K562 (cell line): Measurements from ENCODE around the gene ARHGAP23. TPM values are rescaled to one million over a fixed set of nuclear protein-coding genes. Genes with fewer than 3 reads are reported as not detected.

Source experiments
- ARID3B ChIP-seq: fragments of 250-450 bp; sonication (Bioruptor Pico); IDR thresholded peaks from 2 replicates; pipeline ENCODE4 v1.4.0; 2020; ENCODE audit warnings: borderline replicate concordance
- ETV6 ChIP-seq, 3 experiments: fragments of 150-350 bp in 1 of 3; sonication (generic) in 1 of 3; formaldehyde crosslinking in 1 of 3; IDR thresholded peaks; 2 replicates each; pipeline versions ENCODE4 v1.6.1 to v1.8.0; 2014 to 2022; ENCODE audit warnings: borderline replicate concordance in 2 of 3, low read depth in 2 of 3, antibody characterized with exemption in 1 of 3, low read length in 1 of 3, mild to moderate bottlenecking in 1 of 3, missing genetic modification reagents in 1 of 3
- FOXP4 ChIP-seq: sonication (generic); formaldehyde crosslinking; IDR thresholded peaks from 2 replicates; pipeline ENCODE4 v1.8.0; 2022; ENCODE audit warnings: mild to moderate bottlenecking, missing genetic modification reagents, borderline replicate concordance
- ILF3 ChIP-seq: fragments of 450-650 bp; IDR thresholded peaks from 2 replicates; pipeline ENCODE4 v1.6.1; 2018; ENCODE audit warnings: antibody characterized with exemption, mild to moderate bottlenecking, moderate library complexity, borderline replicate concordance
- KDM4B ChIP-seq, 2 experiments: fragments of 450-650 bp in 1 of 2; sonication (generic) in 1 of 2; IDR thresholded peaks; 2 replicates each; pipeline ENCODE4 v1.6.1; 2016 to 2017; ENCODE audit warnings: borderline replicate concordance in 2 of 2, antibody characterized with exemption in 1 of 2, low read depth in 1 of 2, mild to moderate bottlenecking in 1 of 2
- NFE2L1 ChIP-seq: fragments of 450-650 bp; IDR thresholded peaks from 2 replicates; pipeline ENCODE4 v1.6.1; 2016; ENCODE audit warnings: missing genetic modification characterization, low read depth, mild to moderate bottlenecking, missing compliant biosample characterization, moderate library complexity, borderline replicate concordance
- PTBP1 ChIP-seq: fragments of 200-400 bp; formaldehyde crosslinking; IDR thresholded peaks from 2 replicates; pipeline ENCODE4 v1.6.1; 2017; ENCODE audit warnings: low read depth, low read length
- REST ChIP-seq, 2 experiments: fragments of 450-650 bp; formaldehyde crosslinking in 1 of 2; IDR thresholded peaks; 2 replicates each; pipeline versions ENCODE4 v1.4.0 to v1.6.1; 2014 to 2020; ENCODE audit warnings: mild to moderate bottlenecking in 2 of 2, borderline replicate concordance in 1 of 2, low read depth in 1 of 2
- SRSF9 ChIP-seq: fragments of 200-400 bp; formaldehyde crosslinking; IDR thresholded peaks from 2 replicates; pipeline ENCODE4 v1.6.1; 2017; ENCODE audit warnings: low read depth, low read length, borderline replicate concordance
- TAF15 ChIP-seq: fragments of 200-400 bp; formaldehyde crosslinking; IDR thresholded peaks from 2 replicates; pipeline ENCODE4 v1.6.1; 2017; ENCODE audit warnings: mild to moderate bottlenecking, low read depth, low read length, moderate library complexity
- TGIF2 ChIP-seq: sonication (generic); formaldehyde crosslinking; IDR thresholded peaks from 2 replicates; pipeline ENCODE4 v1.8.1; 2022; ENCODE audit warnings: mild to moderate bottlenecking, missing genetic modification reagents, moderate library complexity
- ZC3H8 ChIP-seq: fragments of 450-650 bp; IDR thresholded peaks from 2 replicates; pipeline ENCODE4 v1.6.1; 2017
- ZNF79 ChIP-seq: fragments of 250-450 bp; sonication (Bioruptor Pico); IDR thresholded peaks from 2 replicates; pipeline ENCODE4 v1.4.0; 2020; ENCODE audit warnings: low read depth, mild to moderate bottlenecking, moderate library complexity
- polyA plus RNA-seq, 8 experiments: library from polyadenylated mRNA; depleted of rRNA in 4 of 8; stranded (reverse) in 5 of 8; unstranded in 3 of 8; fragments of >200 nt; fragmentation: Nextera tagmentation in 2 of 8; fragmentation: Illumina TruSeq in 1 of 8; extraction: Ambion mirVana in 2 of 8; extraction: Trizol in 1 of 8; gene quantifications; 2 replicates each; pipeline versions ENCODE4 v1.2.1 to v1.2.3, GENCODE V29; 2011 to 2014; ENCODE audit warnings: inconsistent platforms in 1 of 8, missing spikeins in 1 of 8
- total RNA-seq, 7 experiments: library from RNA; depleted of rRNA in 6 of 7; stranded (reverse); fragments of >200 nt in 6 of 7; fragmentation: Illumina TruSeq in 2 of 7; extraction: Trizol in 2 of 7; gene quantifications; 2 replicates each; pipeline versions ENCODE4 v1.2.1 to v1.2.3, GENCODE V29; 2011 to 2021; ENCODE audit warnings: low replicate concordance in 1 of 7

ARHGAP23 gene
- total and polyA plus RNA-seq, 9 of the 15 experiments (the other 6 are each of a cell fraction or from before 2014, with no cell fraction given) = 0.01 to 2.7 (median 0.70) TPM

DNA sequence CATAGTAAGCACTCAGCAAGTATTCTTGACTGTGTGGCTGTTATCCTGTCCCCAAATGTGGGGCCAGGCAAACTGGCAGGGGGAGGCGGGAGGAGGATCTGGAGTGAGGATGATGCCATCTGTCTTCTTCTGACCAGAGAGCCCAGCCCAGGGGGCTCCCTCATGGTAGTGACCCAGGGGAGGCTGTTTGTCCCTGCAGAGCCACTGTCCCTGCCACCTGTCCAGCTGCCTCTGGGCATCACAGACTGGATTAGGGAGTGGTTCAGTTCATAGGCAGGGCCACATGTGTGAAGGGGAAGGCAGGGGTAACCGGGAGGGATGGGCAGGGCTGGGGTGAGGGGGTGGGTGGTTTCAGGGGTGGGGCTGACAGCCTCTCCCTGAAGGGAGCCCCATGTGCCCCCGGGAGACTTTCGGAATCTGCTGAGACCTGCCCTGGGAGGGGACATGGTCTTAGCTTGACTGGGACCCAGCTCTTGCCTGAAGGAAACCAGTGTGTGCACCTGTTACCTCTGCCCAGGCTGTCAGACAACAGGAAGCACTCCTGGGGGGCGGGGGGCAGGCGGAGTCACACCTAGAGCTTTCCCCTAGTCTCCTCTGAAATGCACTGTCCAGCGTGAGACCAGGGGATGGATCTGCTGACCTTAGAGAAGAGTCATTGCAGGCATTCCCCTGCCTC lies 15.2 kb downstream of the ARHGAP23 start (continued):
- TF ChIP-seq FOXP4 (no peak), ZC3H8 (no peak), SRSF9 (no peak), NFE2L1 (tag) (no peak), KDM4B (IDR thresholded peaks at IDR 0.05; ENCODE audit: borderline replicate concordance in 2 of 2, low read depth in 1 of 2) (no peak), TGIF2 (CRISPR knock-in tag) (no peak), TAF15 (no peak), PTBP1 (no peak), ARID3B (CRISPR knock-in tag) (no peak), ETV6 (IDR thresholded peaks at IDR 0.05; ENCODE audit: borderline replicate concordance in 1 of 2, low read depth in 2 of 2, low read length in 1 of 2) (no peak), ETV6 (CRISPR knock-in tag; IDR thresholded peaks at IDR 0.05; ENCODE audit: borderline replicate concordance) (no peak), ZNF79 (no peak), ILF3 (no peak), REST (IDR thresholded peaks at IDR 0.05; ENCODE audit: borderline replicate concordance) (no peak), REST (CRISPR knock-in tag; IDR thresholded peaks at IDR 0.05; ENCODE audit: low read depth) (no peak)
- TF ChIP-seq, all 486 proteins: peak for 0
